Prostate gland (tissue), 2 donors: ENCODE measurements around the gene SPATA6L.

Experiments used
- POLR2A ChIP-seq: fragments of 450-650 bp; IDR thresholded peaks from one replicate; pipeline ENCODE4 v1.6.1; 2016; ENCODE audit warnings: antibody characterized with exemption, mild to moderate bottlenecking
- POLR2AphosphoS5 ChIP-seq: sonication (generic); formaldehyde crosslinking; IDR thresholded peaks from one replicate; pipeline ENCODE4 v1.6.1; 2017; ENCODE audit warnings: antibody characterized with exemption
- TF ChIP-seq, protein P1 (sequence below), 4 experiments: fragments of 200-600 bp in 2 of 4; fragments of 450-650 bp in 2 of 4; sonication (generic) in 2 of 4; IDR thresholded peaks; 1 replicate in 3 of 4; 2 replicates in 1 of 4; pipeline ENCODE4 v1.5.1; 2016 to 2019; ENCODE audit warnings: antibody characterized with exemption in 4 of 4, mild to moderate bottlenecking in 2 of 4, moderate library complexity in 2 of 4

- TF ChIP-seq, protein P1, sequence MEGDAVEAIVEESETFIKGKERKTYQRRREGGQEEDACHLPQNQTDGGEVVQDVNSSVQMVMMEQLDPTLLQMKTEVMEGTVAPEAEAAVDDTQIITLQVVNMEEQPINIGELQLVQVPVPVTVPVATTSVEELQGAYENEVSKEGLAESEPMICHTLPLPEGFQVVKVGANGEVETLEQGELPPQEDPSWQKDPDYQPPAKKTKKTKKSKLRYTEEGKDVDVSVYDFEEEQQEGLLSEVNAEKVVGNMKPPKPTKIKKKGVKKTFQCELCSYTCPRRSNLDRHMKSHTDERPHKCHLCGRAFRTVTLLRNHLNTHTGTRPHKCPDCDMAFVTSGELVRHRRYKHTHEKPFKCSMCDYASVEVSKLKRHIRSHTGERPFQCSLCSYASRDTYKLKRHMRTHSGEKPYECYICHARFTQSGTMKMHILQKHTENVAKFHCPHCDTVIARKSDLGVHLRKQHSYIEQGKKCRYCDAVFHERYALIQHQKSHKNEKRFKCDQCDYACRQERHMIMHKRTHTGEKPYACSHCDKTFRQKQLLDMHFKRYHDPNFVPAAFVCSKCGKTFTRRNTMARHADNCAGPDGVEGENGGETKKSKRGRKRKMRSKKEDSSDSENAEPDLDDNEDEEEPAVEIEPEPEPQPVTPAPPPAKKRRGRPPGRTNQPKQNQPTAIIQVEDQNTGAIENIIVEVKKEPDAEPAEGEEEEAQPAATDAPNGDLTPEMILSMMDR (IDR thresholded peaks at IDR 0.05) = no peak
- TF ChIP-seq POLR2A = no peak
- no peak for TF ChIP-seq POLR2AphosphoS5
These were observed 48.2 kb upstream of the SPATA6L start for GRCh38 chr9:4714266-4715016.
